HCT116 (cell line): ENCODE data around the gene TRIP13. TPM values are rescaled to one million over a fixed set of nuclear protein-coding genes. Genes with fewer than 3 reads are reported as not detected.

ENCODE experiments used
- ATAC-seq: fragments of 200-7000 bp; cut with Tn5 transposase; 2 replicates; pipeline ENCODE4 v1.9.1; 2020; ENCODE audit warnings: mild to moderate bottlenecking, moderate library complexity
- BruUV-seq: library from RNA; stranded (reverse); fragments of 400-500 nt; replicated peaks from 2 replicates; lab custom pipeline; 2021; lab: Mats Ljungman, UMichigan
- CTCF ChIA-PET: fragments of 300-600 bp; sonication (Branson Sonifier 250); formaldehyde crosslinking; loops from one replicate; lab custom pipeline; 2021; ENCODE audit warnings: antibody characterized with exemption; lab: Charles Lee
- POLR2A ChIA-PET: fragments of 300-600, 350-600 bp; sonication (Branson Sonifier 250); formaldehyde crosslinking; loops from one replicate; lab custom pipeline; 2021; ENCODE audit warnings: antibody characterized with exemption; lab: Charles Lee
- RAD21 ChIA-PET, 2 experiments: fragments of 300-600 bp; sonication (Branson Sonifier 250); formaldehyde crosslinking; loops; one replicate each; lab custom pipeline; 2023; ENCODE audit warnings: low total read pairs in 2 of 2; ENCODE audit not compliant: uncharacterized antibody in 2 of 2, unreplicated experiment in 2 of 2, low non-redundant PET in 1 of 2; lab: Charles Lee
- DNase-seq: peaks from one replicate; pipeline ENCODE4 v3.0.0-alpha.2; 2010; ENCODE audit warnings: low read depth, low spot score
- H2AFZ ChIP-seq: fragments of 200-600 bp; shearing (Covaris generic), sonication (generic); 2 replicates; pipeline ENCODE4 v1.6.1; 2017; ENCODE audit warnings: low read depth, mixed run types, mixed read lengths, antibody characterized with exemption, low read length; ENCODE audit not compliant: poor library complexity, severe bottlenecking
- H3K27ac ChIP-seq: 2 replicates; pipeline ENCODE4 v1.5.1; 2012; ENCODE audit warnings: low read depth, low read length
- H3K27me3 ChIP-seq: fragments of 200-600 bp; sonication (generic); 2 replicates; pipeline ENCODE4 v1.6.1; 2016; ENCODE audit warnings: mixed run types, low read length, mixed read lengths; ENCODE audit not compliant: insufficient read depth
- H3K36me3 ChIP-seq, 2 experiments: fragments of 200-500 bp in 1 of 2; fragments of 200-600 bp in 1 of 2; sonication (Bioruptor generic) in 1 of 2; sonication (generic) in 1 of 2; 2 replicates each; pipeline versions ENCODE4 v1.5.1 to v1.6.1; 2014 to 2016; ENCODE audit warnings: low read length in 2 of 2, inconsistent platforms in 1 of 2, mixed read lengths in 1 of 2, mixed run types in 1 of 2; ENCODE audit not compliant: insufficient read depth in 2 of 2, control insufficient read depth in 1 of 2
- H3K4me1 ChIP-seq, 2 experiments: fragments of 200-600 bp in 1 of 2; sonication (generic) in 1 of 2; 2 replicates each; pipeline versions ENCODE4 v1.5.1 to v1.6.1; 2012 to 2017; ENCODE audit warnings: low read length in 2 of 2, inconsistent platforms in 1 of 2, mild to moderate bottlenecking in 1 of 2, mixed read lengths in 1 of 2, mixed run types in 1 of 2, moderate library complexity in 1 of 2; ENCODE audit not compliant: insufficient read depth in 2 of 2, control insufficient read depth in 1 of 2
- H3K4me2 ChIP-seq: fragments of 200-600 bp; sonication (generic); 2 replicates; pipeline ENCODE4 v1.6.1; 2017; ENCODE audit warnings: mixed run types, low read length, mixed read lengths
- H3K4me3 ChIP-seq, 2 experiments: fragments of 200-600 bp in 1 of 2; sonication (generic) in 1 of 2; replicated peaks in 1 of 2; 2 replicates each; pipeline ENCODE4 v1.5.1; 2011 to 2016; ENCODE audit warnings: low read length in 2 of 2, control low read depth in 1 of 2, low read depth in 1 of 2, mild to moderate bottlenecking in 1 of 2, mixed read lengths in 1 of 2, mixed run types in 1 of 2
- H3K79me2 ChIP-seq: fragments of 200-600 bp; sonication (generic); 2 replicates; pipeline ENCODE4 v1.6.1; 2017; ENCODE audit warnings: mild to moderate bottlenecking, mixed run types, low read length, moderate library complexity, mixed read lengths; ENCODE audit not compliant: insufficient read depth
- H3K9ac ChIP-seq: fragments of 200-600 bp; sonication (generic); 2 replicates; pipeline ENCODE4 v1.6.1; 2016; ENCODE audit warnings: low read length, mixed read lengths
- H3K9me2 ChIP-seq: fragments of 200-600 bp; sonication (generic), shearing (Covaris generic); 2 replicates; pipeline ENCODE4 v1.6.1; 2017; ENCODE audit warnings: mixed run types, mild to moderate bottlenecking, moderate library complexity; ENCODE audit not compliant: insufficient read depth
- H3K9me3 ChIP-seq, 2 experiments: fragments of 200-500 bp in 1 of 2; fragments of 200-600 bp in 1 of 2; sonication (Bioruptor generic) in 1 of 2; sonication (generic) in 1 of 2; 2 replicates each; pipeline ENCODE4 v1.6.1; 2014 to 2017; ENCODE audit warnings: low read length in 2 of 2, mixed read lengths in 2 of 2, inconsistent platforms in 1 of 2, low read depth in 1 of 2, mild to moderate bottlenecking in 1 of 2, mixed run types in 1 of 2, moderate library complexity in 1 of 2; ENCODE audit not compliant: control insufficient read depth in 1 of 2, insufficient read depth in 1 of 2
- H4K20me1 ChIP-seq: fragments of 200-600 bp; sonication (generic), shearing (Covaris generic); 2 replicates; pipeline ENCODE4 v1.6.1; 2017; ENCODE audit warnings: mixed run types, mild to moderate bottlenecking, moderate library complexity; ENCODE audit not compliant: insufficient read depth
- CBX3 ChIP-seq: IDR thresholded peaks from 2 replicates; pipeline ENCODE4 v1.6.1; 2012; ENCODE audit warnings: low read depth
- ELF1 ChIP-seq: IDR thresholded peaks from 2 replicates; pipeline ENCODE4 v1.6.1; 2012; ENCODE audit warnings: low read depth, borderline replicate concordance
- EZH2 ChIP-seq: fragments of 200-600 bp; sonication (generic); IDR thresholded peaks from 2 replicates; pipeline ENCODE4 v1.6.1; 2017; ENCODE audit warnings: antibody characterized with exemption, mixed run types
- POLR2A ChIP-seq: IDR thresholded peaks from 2 replicates; pipeline ENCODE4 v1.7.0; 2011; ENCODE audit warnings: borderline replicate concordance; ENCODE audit not compliant: insufficient read depth, insufficient read length; ENCODE audit errors: extremely low read depth
- SP1 ChIP-seq: IDR thresholded peaks from 2 replicates; pipeline ENCODE4 v1.6.1; 2012; ENCODE audit warnings: low read depth
- ZFX ChIP-seq: fragments of 450-650 bp; IDR thresholded peaks from 2 replicates; pipeline ENCODE4 v1.6.1; 2017
- ZNF274 ChIP-seq: fragments of 200-500 bp; sonication (Bioruptor generic); IDR thresholded peaks from 2 replicates; pipeline ENCODE4 v1.6.1; 2014; ENCODE audit warnings: mild to moderate bottlenecking, low read depth, low read length, inconsistent platforms
- intact Hi-C: fragments of 100-400 bp; cut with micrococcal nuclease; formaldehyde crosslinking; loops from 2 replicates; pipeline ENCODE4 v1.10.0; 2022
- total RNA-seq: library from RNA; stranded (reverse); gene quantifications from one replicate; pipeline ENCODE4 v1.2.1, GENCODE V29; 2021; ENCODE audit not compliant: unreplicated experiment
- TF ChIP-seq, protein P1 (sequence below): IDR thresholded peaks from 2 replicates; pipeline ENCODE4 v1.6.1; 2012

TRIP13 gene
- total RNA-seq, 1 experiment from 2014 or later: 45.0 TPM

- intact Hi-C loops: loop anchor here (5.0 kb wide), 1 partner anchor 721 kb away; no protein-coding TSS in a partner anchor
- TF ChIP-seq CBX3: no peak
- no peak for TF ChIP-seq SP1
- no peak for TF ChIP-seq ELF1
- no peak for TF ChIP-seq POLR2A
- TF ChIP-seq ZNF274: no peak
- no peak for TF ChIP-seq EZH2
- TF ChIP-seq, protein P1, sequence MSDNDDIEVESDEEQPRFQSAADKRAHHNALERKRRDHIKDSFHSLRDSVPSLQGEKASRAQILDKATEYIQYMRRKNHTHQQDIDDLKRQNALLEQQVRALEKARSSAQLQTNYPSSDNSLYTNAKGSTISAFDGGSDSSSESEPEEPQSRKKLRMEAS: no peak
- no peak for TF ChIP-seq ZFX
- DNase-seq: no peak
- CTCF ChIA-PET: interaction anchor here (1.1 to 1.8 kb wide), 3 partner anchors 87 to 246 kb away, joined by 3 to 5 read pairs (median 4); partner anchors contain the start of gene NKD2
- H3K4me2 ChIP-seq: no peak overlapping the region
- no peaks in the 10 kb centered on the region for H3K27me3 ChIP-seq
- H3K79me2 ChIP-seq: no peaks in the 10 kb centered on the region
- H3K4me3 ChIP-seq: no peak overlapping the region
- peaks cover 0 to 20% of the 10 kb centered on the region in 2 experiments; a peak in 2 of 4 replicates for H3K36me3 ChIP-seq
- BruUV-seq: no TSS peak
- H3K9ac ChIP-seq: no peak overlapping the region
- H3K27ac ChIP-seq: no peak overlapping the region
- no peaks in the 10 kb centered on the region for H3K9me2 ChIP-seq
- H2AFZ ChIP-seq: no peak overlapping the region
- 0 out of 4 replicates have a peak, but pooled peaks cover 0 to 3% of the 10 kb centered on the region in 2 experiments for H3K4me1 ChIP-seq
- no peak for ATAC-seq
- no peaks in the 10 kb centered on the region for H3K9me3 ChIP-seq
- RAD21 ChIA-PET: no interaction called here
- POLR2A ChIA-PET: no interaction called here
- H4K20me1 ChIP-seq: no peaks in the 10 kb centered on the region
Measured at GRCh38 chr5:921456-922435, 29.1 kb downstream of the TRIP13 start.
